GM10266 (cell line): Measurements from ENCODE around the gene OR7A10.

Experiments
- DNase-seq: peaks from one replicate; pipeline ENCODE4 v3.0.0; 2012; ENCODE audit errors: extremely low spot score
- CTCF ChIP-seq: IDR thresholded peaks from 2 replicates; pipeline ENCODE4 v1.5.1; 2012; ENCODE audit warnings: mild to moderate bottlenecking, low read depth; ENCODE audit not compliant: control insufficient read depth, insufficient read depth; ENCODE audit errors: missing control alignments

The OR7A10 gene

GRCh38 chr19:14818588-14818987 lies 30.1 kb downstream of the OR7A10 start:
- no peak for TF ChIP-seq CTCF
- DNase-seq = no peak

- TF ChIP-seq CTCF = no peak
- no peak for DNase-seq
Measured at GRCh38 chr19:14817052-14817451, 31.7 kb downstream of the OR7A10 start.

- TF ChIP-seq CTCF = no peak
- no peak for DNase-seq
Measured at GRCh38 chr19:14814982-14815652, 33.6 kb downstream of the OR7A10 start.

GRCh38 chr19:14809272-14810057 lies 39.3 kb downstream of the OR7A10 start:
- TF ChIP-seq CTCF = no peak

GRCh38 chr19:14804765-14805164 lies 44.0 kb downstream of the OR7A10 start:
- no peak for TF ChIP-seq CTCF
- no peak for DNase-seq

More at GRCh38 chr19:14809272-14810057, 39.3 kb downstream of the OR7A10 start:
- DNase-seq = no peak

GRCh38 chr19:14798760-14799159 lies 50.0 kb downstream of the OR7A10 start:
- no peak for TF ChIP-seq CTCF
- no peak for DNase-seq

- TF ChIP-seq CTCF = no peak
- DNase-seq = no peak
Measured at GRCh38 chr19:14796021-14796420, 52.7 kb downstream of the OR7A10 start.
